SH-SY5Y (cell line): Measurements from ENCODE around the gene RYR1.

Experiments used
- GATA2 ChIP-seq: IDR thresholded peaks from 2 replicates; pipeline ENCODE4 v1.6.1; 2011; ENCODE audit warnings: mild to moderate bottlenecking, low read depth, low read length
- GATA3 ChIP-seq: IDR thresholded peaks from 2 replicates; pipeline ENCODE4 v1.6.1; 2011; ENCODE audit warnings: low read depth, mild to moderate bottlenecking, low read length, moderate library complexity

Gene RYR1

GRCh38 chr19:38538386-38538785 is 104.9 kb downstream of the RYR1 start:
- no peak for TF ChIP-seq GATA2
- no peak for TF ChIP-seq GATA3

DNA sequence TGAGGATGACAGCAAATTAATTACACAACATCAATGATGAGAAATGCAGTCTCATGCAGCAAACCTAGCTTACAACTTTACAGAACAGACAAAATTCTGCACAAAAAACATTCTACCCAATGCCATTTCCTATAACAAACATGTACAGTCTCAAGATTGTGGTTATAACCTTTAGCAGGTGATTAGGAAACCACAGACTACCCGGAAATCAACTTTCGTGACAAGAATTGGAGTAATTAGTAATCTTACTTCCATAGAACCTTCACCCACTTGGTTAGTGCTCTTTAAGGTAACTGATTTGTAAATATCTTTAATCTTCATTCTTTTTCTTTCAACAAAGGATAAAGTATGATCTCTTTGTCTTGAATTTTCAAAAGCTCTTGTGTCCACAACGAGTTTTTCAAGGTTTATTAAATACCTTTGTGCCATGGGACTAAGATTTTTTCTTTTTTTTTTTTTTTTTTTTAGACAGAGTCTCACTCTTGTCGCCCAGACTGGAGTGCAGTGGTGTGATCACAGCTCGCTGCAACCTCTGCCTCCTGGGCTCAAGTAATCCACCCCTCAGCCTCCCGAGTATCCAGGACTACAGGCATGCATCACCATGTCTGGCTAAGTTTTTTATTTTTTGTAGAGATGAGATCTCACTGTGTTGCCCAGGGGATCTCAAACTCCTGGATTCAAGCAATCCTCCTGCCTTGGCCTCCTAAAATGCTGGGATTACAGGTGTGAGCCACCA is 105.5 kb downstream of the RYR1 start:
- TF ChIP-seq GATA3 (no peak), GATA2 (no peak)

DNA sequence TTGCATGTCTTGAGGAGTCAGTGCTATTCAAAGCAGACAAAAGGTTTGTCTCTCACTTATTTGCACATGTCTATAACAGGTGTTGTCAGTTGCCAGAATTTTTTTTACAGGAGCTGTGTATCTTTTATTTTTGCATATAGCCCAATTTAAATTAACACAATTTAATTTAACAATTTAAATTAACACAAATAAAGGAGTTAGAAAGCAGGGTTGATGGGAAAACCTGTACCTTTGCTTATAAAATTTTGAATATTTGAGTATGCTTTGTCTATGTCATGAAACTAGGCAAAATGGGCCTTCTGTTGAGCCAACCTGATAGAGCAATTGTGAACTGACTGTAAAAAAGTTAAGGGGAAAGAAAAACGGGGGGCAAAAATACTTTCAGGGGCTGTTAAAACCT is 106.3 kb downstream of the RYR1 start:
- no peak for TF ChIP-seq GATA3
- no peak for TF ChIP-seq GATA2

DNA sequence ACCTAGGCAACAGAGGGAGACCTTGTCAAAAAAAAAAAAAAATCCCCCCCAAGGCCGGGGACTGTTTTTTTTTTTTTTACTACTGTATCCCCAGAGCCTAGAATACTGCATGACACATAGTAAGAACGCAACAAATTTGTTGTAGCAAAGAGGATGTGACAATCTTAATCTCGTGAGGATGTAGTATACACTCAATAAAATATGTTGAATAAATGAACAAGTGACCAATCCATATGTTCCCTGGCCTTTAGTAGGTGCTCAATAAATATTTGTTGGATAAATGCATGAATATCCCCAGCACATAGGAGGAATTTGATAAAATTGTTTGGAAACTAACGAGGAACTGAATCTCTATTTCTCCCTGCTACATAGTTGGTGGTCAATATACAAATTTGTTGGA is 108.5 kb downstream of the RYR1 start:
- no peak for TF ChIP-seq GATA3
- no peak for TF ChIP-seq GATA2

- no peak for TF ChIP-seq GATA3
- no peak for TF ChIP-seq GATA2
These were observed 109.9 kb downstream of the RYR1 start for GRCh38 chr19:38543286-38543806.

DNA sequence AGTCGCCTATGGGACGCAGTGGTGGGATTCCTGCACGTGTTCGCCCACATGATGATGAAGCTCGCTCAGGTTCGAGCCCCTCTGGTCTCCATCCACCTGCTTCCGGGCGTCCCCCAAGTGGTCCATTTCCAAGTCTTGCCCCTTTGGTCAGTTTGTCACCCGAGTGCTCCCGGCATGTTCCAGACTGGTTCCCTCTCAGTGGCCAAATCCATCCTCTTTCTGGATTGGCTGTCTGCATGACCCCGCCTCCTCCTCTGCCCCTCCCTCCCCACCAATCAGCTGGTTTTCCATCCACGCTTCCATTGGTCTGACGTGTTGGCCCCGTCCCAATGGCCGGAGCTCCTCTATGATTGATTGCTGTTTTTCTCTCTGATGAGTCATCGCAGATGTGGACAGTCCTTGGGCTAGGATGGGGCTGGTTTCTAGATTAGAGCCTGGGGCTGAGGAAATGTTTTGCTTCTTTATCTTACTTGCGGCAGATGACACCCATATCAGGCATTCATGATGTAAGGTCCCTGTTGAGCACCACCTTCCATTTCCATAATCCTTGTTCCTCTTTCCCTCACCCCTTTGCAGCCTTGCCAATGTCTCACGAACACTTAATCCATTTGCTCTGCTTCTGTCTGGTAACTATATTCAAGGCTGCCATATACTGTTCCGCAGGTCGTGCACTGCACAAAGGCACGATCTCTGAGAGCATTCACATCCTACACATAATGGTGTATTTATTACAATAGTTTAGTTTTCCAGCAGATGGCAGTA is 110.5 kb downstream of the RYR1 start:
- TF ChIP-seq GATA2 (peak; percentile 62), GATA3 (no peak)

DNA sequence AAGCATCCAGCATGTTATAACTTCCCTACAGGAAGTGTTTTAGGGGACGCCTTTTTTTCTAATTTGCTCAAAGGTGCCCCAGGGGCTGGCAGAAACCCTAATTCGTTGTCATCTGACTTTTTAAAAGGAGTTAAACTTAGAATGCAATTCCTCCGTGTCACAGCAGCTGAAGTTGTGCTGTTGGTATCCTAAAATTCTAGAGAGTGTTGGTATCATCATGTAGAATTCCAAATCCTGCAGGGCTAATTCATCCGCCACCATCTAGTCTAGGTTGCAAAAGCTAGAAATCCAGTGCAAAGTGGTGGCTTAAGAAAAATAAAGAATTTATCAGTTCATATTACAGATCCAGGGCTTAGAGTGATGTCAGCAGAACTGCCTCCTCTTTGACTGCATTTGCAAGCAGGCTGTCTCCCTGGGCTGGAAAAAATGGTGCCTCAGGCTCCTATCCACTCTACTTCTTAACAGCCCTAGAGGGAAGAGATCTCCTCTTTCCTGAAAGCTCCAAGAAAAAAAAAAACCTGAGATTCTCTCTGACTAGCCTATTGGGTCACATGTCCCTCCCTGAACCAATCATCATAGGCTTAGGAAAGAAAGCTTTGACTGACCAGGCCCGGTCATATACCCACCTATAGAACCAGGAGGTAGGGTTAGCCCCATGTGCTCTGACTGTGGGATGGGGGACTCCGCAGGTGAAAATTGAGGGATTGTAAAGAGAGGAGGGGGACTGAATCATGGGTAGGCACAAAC is 111.3 kb downstream of the RYR1 start:
- TF ChIP-seq GATA3 (no peak), GATA2 (no peak)

DNA sequence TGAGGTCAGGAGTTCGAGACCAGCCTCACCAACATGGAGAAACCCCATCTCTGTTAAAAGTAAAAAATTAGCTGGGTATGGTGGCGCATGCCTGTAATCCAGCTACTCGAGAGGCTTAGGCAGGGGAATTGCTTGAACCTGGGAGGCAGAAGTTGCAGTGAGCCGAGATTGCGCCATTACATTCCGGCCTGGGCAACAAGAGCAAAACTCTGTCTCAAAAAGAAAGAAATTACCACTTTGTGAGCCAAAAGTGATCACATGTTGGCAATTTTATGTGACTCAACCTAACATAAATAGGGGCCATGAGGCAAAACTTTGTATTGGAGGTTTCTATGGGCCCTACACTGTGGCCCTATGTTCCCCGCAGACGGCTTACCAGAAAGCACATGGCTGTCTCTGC is 112.1 kb downstream of the RYR1 start:
- TF ChIP-seq GATA3 = no peak
- no peak for TF ChIP-seq GATA2

- TF ChIP-seq GATA3 = no peak
- no peak for TF ChIP-seq GATA2
These were observed 113.9 kb downstream of the RYR1 start for GRCh38 chr19:38547421-38547820.

DNA sequence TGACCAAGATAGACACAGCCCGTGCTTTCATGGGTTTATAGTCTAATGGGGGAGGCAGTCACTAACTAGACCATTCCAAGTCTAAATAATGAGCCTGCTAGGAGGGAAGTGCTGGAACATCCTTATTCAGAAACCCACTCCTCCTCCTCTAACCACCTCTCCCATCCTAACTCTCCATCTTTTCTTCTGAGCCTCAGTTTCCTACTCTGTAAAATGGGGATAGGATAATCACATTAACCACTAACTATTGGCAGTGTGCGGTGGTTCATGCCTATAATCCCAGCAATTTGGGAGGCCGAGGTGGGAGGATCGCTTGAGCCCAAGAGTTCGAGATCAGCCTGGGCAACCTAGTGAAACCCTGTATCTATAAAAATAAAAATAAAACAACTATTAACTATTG is 115.6 kb downstream of the RYR1 start:
- TF ChIP-seq GATA2 = no peak
- no peak for TF ChIP-seq GATA3

DNA sequence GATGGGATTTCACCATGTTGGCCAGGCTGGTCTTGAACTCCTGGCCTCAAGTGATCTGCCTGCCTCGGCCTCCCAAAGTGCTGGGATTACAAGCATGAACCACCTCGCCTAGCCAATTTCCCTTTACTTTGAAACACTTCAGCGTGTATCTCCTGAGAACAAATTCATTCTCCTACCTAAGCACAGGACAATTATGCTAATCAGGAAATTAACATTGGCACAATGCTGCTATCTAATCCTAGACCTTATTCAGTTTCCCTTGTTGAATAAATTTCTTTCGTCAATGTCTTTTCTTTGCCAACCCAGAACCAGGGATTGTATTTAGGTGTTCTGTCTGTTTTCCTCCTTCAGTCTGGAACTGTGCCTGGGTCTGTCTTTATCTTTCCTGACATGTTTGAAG is 116.5 kb downstream of the RYR1 start:
- no peak for TF ChIP-seq GATA2
- no peak for TF ChIP-seq GATA3

- TF ChIP-seq GATA2 (no peak), GATA3 (no peak)
These were observed 116.9 kb downstream of the RYR1 start for GRCh38 chr19:38550376-38550775.

DNA sequence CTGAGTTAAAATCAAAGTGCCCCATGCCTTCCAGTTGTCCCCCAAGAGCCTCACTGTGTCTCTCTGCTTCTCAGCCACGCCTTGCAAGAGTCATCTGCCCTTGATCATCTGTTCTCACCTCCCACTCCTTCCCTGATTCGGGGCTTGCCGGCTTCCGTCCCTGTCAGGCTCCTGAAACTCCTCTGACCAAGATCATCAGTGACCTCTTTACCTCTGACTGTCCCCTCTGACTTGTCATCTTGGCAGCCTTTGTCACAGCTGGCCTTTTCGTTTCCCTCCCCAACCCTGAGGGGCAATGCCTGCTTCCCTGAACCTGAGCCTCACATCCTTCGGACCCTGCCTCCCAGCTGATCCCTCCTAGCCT is 117.9 kb downstream of the RYR1 start:
- TF ChIP-seq GATA2 (no peak), GATA3 (no peak)

- TF ChIP-seq GATA2 (no peak), GATA3 (no peak)
These were observed 121.2 kb downstream of the RYR1 start for GRCh38 chr19:38554676-38555141.
